ENCODE measurements around the gene MTG2. TPM values are rescaled to one million over a fixed set of nuclear protein-coding genes. Genes with fewer than 3 reads are reported as not detected.

Gene MTG2
- total and polyA plus RNA-seq, 10 of the 15 experiments (the other 5 are each of a cell fraction or from before 2014, with no cell fraction given), result 6.2 to 52.4 (median 34.3) TPM

GRCh38 chr20:62157387-62158087, 25.3 kb upstream of the MTG2 start:
- 91% methylated on average over 17 of the region's 25 CpGs for WGBS (ENCODE audit: insufficient coverage, insufficient replicate concordance, low lambda C conversion rate, missing lambda C conversion rate)
- Histone ChIP-seq H3K27ac (ENCODE audit: control insufficient read depth, insufficient read depth) (no peak overlapping the region), H3K79me2 (ENCODE audit: control insufficient read depth, insufficient read depth, low read length) (peaks cover 6% of the 10 kb centered on the region), H3K4me3 (no peak overlapping the region), H3K27me3 (replicated peaks in 1 of 2; ENCODE audit: control insufficient read depth in 2 of 2, insufficient read depth in 2 of 2, low read length in 1 of 2) (no peaks in the 10 kb centered on the region), H3K36me3 (ENCODE audit: control insufficient read depth in 2 of 2, insufficient read depth in 2 of 2, low read length in 1 of 2) (peaks cover 16 to 26% of the 10 kb centered on the region in 2 experiments; a peak in 3 of 4 replicates), H3K9ac (ENCODE audit: control insufficient read depth, insufficient read depth, low read length) (no peak overlapping the region), H3K9me3 (replicated peaks; ENCODE audit: control insufficient read depth, insufficient read depth, low read length) (no peaks in the 10 kb centered on the region; the same call in 2 of the 3 replicates), H3K4me1 (ENCODE audit: control insufficient read depth, insufficient read depth, low read length) (peaks cover 9% of the 10 kb centered on the region), H2AFZ (ENCODE audit: control insufficient read depth, low read depth, low read length) (no peak overlapping the region), H3K4me2 (ENCODE audit: control insufficient read depth, insufficient read depth) (no peak overlapping the region), H4K20me1 (ENCODE audit: control insufficient read depth, insufficient read depth) (no peaks in the 10 kb centered on the region)
- TF ChIP-seq IKZF2 (IDR thresholded peaks at IDR 0.05), result no peak
- in situ Hi-C loops (cut with MboI) (no loop called here), intact Hi-C loops (cut with micrococcal nuclease; ENCODE audit: unreplicated experiment) (loop anchor here (1.0 kb wide), 1 partner anchor 146 kb away; no protein-coding TSS in a partner anchor)
- FAIRE-seq (no peak), DNase-seq (ENCODE audit: low read depth, low spot score) (no peak), ATAC-seq (no peak)
- POLR2A ChIA-PET, result no interaction called here
- no TSS peak for BruUV-seq (replicated peaks)
- SMC1A ChIA-PET (ENCODE audit: uncharacterized antibody, unreplicated experiment), result no interaction called here
- RAD21 ChIA-PET (ENCODE audit: unreplicated experiment), result no interaction called here
- CTCF ChIA-PET, result interaction anchor here (1.2 to 1.5 kb wide), 2 partner anchors 13 to 146 kb away, joined by 5 to 8 read pairs; no protein-coding TSS in a partner anchor

GRCh38 chr20:62158088-62158400, 24.8 kb upstream of the MTG2 start:
- no peak for FAIRE-seq
- in situ Hi-C loops (cut with MboI), result no loop called here
- TF ChIP-seq NFXL1 (IDR thresholded peaks at IDR 0.05; ENCODE audit: borderline replicate concordance), result no peak
- TF ChIP-seq CREM (IDR thresholded peaks at IDR 0.05; ENCODE audit: low read depth), result no peak
- no peak for TF ChIP-seq BHLHE40 (IDR thresholded peaks at IDR 0.05; ENCODE audit: borderline replicate concordance in 1 of 2, low read depth in 2 of 2, low read length in 1 of 2)
- TF ChIP-seq IRF5 (IDR thresholded peaks at IDR 0.05; ENCODE audit: borderline replicate concordance), result no peak
- TF ChIP-seq ZNF622 (IDR thresholded peaks at IDR 0.05), result no peak
- TF ChIP-seq ZSCAN29 (IDR thresholded peaks at IDR 0.05), result no peak
- TF ChIP-seq PRDM15 (CRISPR knock-in tag; IDR thresholded peaks at IDR 0.05), result no peak
- no peak for TF ChIP-seq TBL1XR1 (IDR thresholded peaks at IDR 0.05; ENCODE audit: low read depth, low read length)

More at GRCh38 chr20:62158088-62158400, 24.8 kb upstream of the MTG2 start:
- ChIA-PET RAD21 (ENCODE audit: unreplicated experiment) (no interaction called here), SMC1A (ENCODE audit: uncharacterized antibody, unreplicated experiment) (no interaction called here), POLR2A (no interaction called here), CTCF (no interaction called here)
- no peaks in the 10 kb centered on the region for H3K27me3 ChIP-seq (replicated peaks in 1 of 2; ENCODE audit: control insufficient read depth in 2 of 2, insufficient read depth in 2 of 2, low read length in 1 of 2)
- H3K9ac ChIP-seq (ENCODE audit: control insufficient read depth, insufficient read depth, low read length), result no peak overlapping the region
- WGBS (ENCODE audit: insufficient coverage, insufficient replicate concordance, low lambda C conversion rate, missing lambda C conversion rate), result 94% methylated on average over 10 of the region's 12 CpGs
- H3K4me1 ChIP-seq (ENCODE audit: control insufficient read depth, insufficient read depth, low read length), result peaks cover 9% of the 10 kb centered on the region
- H3K36me3 ChIP-seq (ENCODE audit: control insufficient read depth in 2 of 2, insufficient read depth in 2 of 2, low read length in 1 of 2), result peaks cover 16 to 31% of the 10 kb centered on the region in 2 experiments; a peak in 3 of 4 replicates
- no peak overlapping the region for H3K27ac ChIP-seq (ENCODE audit: control insufficient read depth, insufficient read depth)
- no peak overlapping the region for H2AFZ ChIP-seq (ENCODE audit: control insufficient read depth, low read depth, low read length)
- H3K4me3 ChIP-seq, result no peak overlapping the region
- DNase-seq (ENCODE audit: low read depth, low spot score), result no peak
- no peaks in the 10 kb centered on the region for H4K20me1 ChIP-seq (ENCODE audit: control insufficient read depth, insufficient read depth)
- intact Hi-C loops (cut with micrococcal nuclease; ENCODE audit: unreplicated experiment), result no loop called here
- BruUV-seq (replicated peaks), result no TSS peak
- H3K79me2 ChIP-seq (ENCODE audit: control insufficient read depth, insufficient read depth, low read length), result peaks cover 6% of the 10 kb centered on the region
- no peaks in the 10 kb centered on the region; the same call in 2 of the 3 replicates for H3K9me3 ChIP-seq (replicated peaks; ENCODE audit: control insufficient read depth, insufficient read depth, low read length)
- no peak for ATAC-seq
- no peak overlapping the region for H3K4me2 ChIP-seq (ENCODE audit: control insufficient read depth, insufficient read depth)

All from GM12878 (cell line).